GM18499 (cell line): ENCODE results near the gene EBLN2.

Source experiments
- ATAC-seq: cut with Tn5 transposase; IDR thresholded peaks from one replicate; pipeline ENCODE4 v1.9.1; 2021; ENCODE audit warnings: moderate number of reproducible peaks; ENCODE audit not compliant: insufficient read depth, unreplicated experiment

EBLN2 gene

DNA sequence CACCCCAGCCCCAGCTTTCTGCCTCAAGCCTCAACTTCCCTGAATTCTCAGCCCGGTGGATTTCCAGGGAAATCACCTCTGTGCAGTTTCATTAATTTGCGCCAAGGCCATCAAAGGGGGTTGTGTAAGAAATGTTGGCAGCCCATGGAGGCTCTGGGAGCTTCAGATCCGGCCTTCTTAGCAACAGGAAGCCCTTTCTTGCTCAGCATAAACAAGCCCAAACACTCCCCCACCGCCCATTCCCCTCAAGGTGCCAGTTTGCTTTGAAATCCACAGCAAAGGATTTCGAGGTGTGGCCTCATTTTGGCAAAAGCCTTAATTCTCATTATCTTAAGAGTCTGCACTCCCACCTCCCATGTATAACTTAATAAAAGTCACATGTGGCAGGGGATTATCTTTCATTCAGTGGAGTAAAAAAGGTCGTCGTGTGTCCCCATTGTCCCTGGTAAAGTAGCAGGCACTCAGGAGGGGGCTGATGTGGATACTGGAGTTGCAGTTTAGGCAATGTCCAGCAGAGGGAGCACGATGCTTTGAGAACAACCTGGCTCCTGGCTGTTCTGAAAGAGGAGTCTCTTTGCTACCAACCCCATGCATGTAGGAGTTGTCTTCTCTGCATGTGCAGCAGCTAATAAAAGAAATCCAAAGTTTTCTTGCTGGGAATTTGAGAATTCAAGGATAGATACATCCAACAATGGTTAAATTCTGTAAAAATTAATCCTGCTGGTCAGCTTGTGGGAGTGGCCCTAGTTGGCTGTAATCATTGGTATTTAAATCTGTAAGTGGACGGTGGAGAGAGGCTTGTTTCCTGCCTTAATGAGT, 39.5 kb downstream of the EBLN2 start:
- no peak for ATAC-seq

DNA sequence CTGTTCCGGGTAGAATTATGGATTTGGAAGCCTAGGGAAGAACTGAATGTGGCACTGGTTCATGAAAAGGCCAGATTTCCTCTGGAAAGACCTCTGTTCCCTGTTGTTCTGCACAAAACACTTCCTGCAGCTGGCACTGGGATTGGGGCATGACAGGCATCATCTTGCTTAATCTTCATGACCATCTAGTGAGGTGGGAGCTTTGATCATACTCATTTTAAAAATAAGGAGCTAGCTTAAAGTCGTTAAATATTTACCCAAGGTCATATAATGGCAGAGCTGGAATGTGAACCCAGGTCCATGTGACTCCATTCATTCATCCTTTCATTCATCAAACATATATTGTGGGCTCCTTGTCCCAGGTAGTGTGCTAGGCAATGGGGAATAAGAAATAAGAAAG, 40.4 kb downstream of the EBLN2 start:
- ATAC-seq: no peak

DNA sequence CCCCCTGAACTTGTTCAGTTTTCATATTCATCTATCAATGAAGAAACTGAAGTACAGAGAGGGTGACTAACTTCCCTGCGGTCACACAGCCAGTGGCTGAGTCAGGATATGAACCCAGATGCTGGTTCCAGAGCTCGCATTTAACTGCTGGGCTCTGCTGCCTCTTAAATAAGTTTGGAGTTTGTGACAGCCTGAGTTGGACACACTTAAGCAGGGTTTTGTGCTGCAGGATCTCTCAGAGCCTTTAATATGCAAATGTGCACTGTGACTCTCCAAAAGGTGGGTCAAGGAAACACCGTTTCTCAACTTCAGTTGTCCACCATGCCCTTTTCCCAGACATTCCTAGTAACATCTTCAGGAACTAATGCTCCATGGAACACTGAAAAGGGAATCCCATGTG, 45.8 kb downstream of the EBLN2 start:
- ATAC-seq: no peak

DNA sequence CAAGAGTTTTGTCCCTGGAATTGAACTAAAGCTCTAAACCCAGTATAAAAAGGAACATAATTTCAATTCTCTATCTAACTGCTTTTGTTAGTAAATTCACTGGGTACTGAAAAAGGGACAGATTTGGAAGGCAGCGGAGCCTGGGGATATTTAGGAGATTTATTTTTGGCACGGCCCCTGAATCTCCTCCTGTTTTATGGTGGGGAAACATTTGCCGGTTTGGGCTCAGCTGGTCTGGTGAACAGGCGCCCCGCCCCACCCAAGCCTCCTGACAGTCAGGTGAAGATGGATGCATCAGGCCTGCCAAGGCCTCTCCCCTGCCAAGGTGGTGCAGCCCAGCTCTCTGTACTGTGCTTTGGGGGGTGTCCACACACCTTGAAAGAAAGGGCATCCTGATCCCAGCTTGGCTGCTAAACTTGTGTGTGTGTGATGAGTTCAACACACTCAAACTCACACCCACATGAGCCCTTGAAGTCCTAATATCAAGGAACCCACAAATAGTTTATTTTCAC, 46.3 kb downstream of the EBLN2 start:
- no peak for ATAC-seq

DNA sequence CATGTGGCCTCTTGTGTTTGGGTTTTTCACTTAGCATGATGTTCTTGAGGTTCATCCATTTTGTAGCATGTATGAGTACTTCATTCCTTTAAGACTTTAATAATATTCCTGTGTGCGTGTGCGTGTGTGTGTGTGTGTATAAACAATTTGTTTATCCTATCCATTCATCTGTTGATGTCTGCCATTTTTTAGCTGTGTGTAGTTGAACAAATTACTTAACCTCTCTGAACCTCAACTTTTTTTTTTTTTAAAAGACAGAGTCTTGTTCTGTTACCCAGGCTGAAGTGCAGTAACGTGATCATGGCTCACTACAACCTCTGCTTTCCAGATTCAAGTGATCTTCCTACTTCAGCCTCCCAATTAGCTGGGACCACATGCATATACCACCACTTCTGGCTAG, 47.3 kb downstream of the EBLN2 start:
- no peak for ATAC-seq

DNA sequence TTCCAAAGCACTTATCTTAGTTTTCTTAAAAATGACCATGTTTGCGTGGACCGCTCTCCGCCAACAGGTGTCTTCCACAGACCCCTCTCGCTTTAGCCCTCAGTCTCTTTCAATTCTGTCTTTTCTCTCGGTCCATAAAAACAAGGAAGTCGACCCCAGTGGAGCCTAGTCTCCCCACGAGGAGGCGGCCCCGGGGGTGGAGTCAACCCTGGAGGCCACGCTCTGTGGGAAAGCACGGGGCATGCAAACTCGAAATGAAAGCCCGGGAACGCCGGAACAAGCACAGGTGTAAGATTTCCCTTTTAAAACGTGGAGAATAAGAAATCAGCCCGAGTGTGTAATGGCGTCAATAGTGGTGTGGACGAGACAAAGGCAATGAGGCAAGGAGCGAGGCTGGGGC, 49.1 kb downstream of the EBLN2 start:
- no peak for ATAC-seq
